Hepatocyte (in vitro differentiated cells): ENCODE data around the gene CARD10.

Experiments
- CTCF ChIP-seq: fragments of 200-600 bp; sonication (generic); IDR thresholded peaks from 2 replicates; pipeline ENCODE4 v1.5.1; 2016; ENCODE audit warnings: antibody characterized with exemption, mild to moderate bottlenecking; ENCODE audit not compliant: poor library complexity
- EZH2 ChIP-seq: fragments of 200-600 bp; sonication (generic); IDR thresholded peaks from 2 replicates; pipeline ENCODE4 v1.6.1; 2016; ENCODE audit warnings: antibody characterized with exemption, mild to moderate bottlenecking, borderline replicate concordance
- EZH2phosphoT487 ChIP-seq: fragments of 200-600 bp; sonication (generic); IDR thresholded peaks from one replicate; pipeline ENCODE4 v1.6.1; 2018; ENCODE audit warnings: antibody characterized with exemption, mild to moderate bottlenecking, low read depth, moderate library complexity; ENCODE audit not compliant: unreplicated experiment, severe bottlenecking

- no peak for TF ChIP-seq EZH2phosphoT487
- TF ChIP-seq CTCF: no peak
- TF ChIP-seq EZH2: no peak
Observed at GRCh38 chr22:37520776-37521191, 1.6 kb upstream of the CARD10 start.
